ENCODE results near the gene RBM39. TPM values are rescaled to one million over a fixed set of nuclear protein-coding genes. Genes with fewer than 3 reads are reported as not detected.

RBM39 gene
- 319 and 352 TPM in 2 replicates for total RNA-seq

DNA sequence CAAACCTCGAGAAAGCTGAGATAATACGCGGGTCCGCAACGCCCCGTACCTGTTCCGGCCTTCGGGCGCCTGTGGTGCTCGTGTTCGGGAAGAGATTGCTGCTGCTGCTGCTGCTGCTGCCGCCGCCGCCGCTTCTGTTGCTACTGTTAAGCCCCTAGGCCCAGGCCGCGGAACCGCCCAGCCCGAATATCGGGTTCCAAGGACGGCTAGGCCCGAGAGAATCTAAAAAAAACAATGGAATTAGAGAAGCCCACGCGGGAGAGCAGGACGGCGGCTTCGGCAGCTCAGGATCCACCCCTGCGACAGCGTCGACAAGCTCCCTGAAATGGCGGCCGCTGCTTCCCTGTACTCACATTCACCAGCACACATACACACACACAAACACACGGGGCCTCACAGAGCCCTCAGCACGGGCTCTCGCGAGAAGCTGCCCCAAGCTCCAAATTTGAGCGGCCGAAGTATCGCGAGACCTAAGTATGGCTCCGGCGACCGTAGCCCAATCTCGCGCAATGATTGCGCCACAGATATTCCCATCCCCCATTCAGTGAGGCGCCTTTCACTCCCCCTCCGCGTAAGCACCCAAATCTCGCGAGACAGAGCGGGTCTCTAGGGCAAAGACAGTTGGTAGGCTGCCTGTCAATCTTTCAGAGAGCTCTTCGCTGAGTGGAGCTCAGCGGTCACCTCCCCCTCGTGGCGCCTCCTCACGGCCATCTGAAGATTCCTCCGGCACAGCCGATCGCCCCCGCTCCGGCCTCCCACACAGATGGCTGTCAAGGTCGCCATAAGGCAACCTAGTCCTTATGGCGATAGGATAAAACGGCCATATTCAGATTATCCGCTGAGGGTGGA is at the start of gene RBM39:
Gene RBM39 (minus strand): TSS at position 369 of the 849 bp plus-strand sequence. CDS start 1,386 bp downstream, outside the sequence.

DNA sequence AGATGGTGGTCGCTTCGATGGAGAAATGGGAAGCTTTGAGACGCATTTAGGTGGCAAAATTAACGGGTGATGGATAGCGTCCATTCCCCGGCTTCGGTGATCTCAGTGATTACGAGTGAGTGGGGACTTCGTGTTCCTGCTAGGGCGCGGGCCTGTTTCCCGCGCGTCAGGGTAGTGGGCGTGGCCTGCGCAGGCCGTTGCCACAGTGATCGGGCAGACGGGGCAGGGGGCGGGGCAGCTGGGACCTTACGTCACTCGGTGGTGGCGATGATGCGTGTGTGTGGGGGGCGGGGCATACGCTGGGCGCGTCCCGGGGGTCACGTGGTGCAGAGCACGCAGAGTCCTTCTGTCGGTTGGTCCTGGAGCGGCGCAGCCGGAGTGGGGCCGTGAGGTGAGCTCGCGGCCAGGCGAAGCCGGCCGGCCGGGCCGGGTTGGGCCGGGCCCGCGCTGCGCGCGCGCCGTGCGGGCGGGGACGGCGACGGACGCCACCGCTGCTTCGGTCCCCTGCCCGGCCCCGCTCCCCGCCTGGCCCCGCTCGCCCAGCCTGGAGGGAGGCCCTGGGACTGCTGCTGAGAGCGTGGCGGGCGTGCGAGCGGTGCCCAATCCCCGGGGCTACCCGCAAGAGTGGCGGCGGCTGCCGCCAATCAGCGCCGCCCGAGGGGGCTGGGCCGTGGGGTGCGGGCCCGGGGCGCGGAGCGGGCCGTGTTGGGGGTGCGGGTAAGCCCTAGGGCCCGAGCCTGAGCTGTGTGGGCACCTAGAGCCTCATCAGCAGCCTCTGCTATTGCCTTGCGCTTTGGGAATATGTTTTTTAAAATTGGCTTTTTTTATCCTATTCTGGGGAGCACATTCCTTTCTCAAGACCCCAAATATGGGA is 29.9 kb upstream of the RBM39 start, which contains the start of gene PHF20:
Gene PHF20 (plus strand): TSS at position 327 of the 874 bp plus-strand sequence. CDS start 29,508 bp downstream, outside the sequence.

GRCh38 chr20:35699127-35699956 is 42.7 kb downstream of the RBM39 start, which contains the start of the genes NFS1 and ROMO1:
Gene NFS1 (minus strand): TSS chr20:35699352. CDS start chr20:35699288, 64 bp downstream.
Gene ROMO1 (plus strand): TSS chr20:35699405. CDS start chr20:35699633, 228 bp downstream.

DNA sequence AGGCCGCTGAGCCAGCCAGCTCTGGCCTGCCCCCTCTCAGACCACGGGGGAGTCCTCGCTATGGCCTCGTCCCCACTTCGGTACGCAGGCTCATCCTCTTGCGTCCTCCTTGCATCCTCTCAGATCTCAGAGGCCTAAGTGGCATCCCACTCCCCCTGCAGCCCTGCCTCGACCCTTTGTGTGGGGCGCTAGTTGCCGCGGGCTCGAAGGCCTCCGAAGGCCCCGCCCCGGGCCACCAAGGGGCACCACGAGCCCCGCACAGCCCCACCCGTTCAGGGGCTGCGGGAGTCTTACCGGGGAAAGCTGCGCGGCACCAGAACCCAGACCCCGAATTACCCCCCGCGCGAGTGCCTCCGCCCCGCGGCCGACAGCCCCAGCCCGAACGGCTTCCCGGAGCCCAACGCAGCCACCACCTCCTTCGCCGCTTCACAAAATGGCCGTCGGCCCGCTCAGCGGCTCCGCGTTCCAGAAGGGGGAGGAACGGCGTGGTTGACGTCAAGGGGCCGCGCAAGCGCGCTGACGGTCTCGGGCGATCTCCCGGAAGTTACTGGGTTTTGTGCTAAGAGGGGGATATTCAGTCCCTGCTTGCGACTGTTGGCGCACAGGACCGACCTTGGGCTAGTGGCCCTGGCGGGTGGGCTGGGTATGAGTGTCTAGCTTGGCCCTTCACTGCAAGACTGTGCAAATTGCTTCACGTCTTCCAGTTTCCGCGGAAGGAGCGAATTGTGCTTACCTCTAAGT is 77.4 kb downstream of the RBM39 start, which contains the start of the genes CPNE1 and RBM12:
Gene CPNE1 (minus strand): TSS at position 435 of the 741 bp plus-strand sequence. CDS start 31,977 bp downstream, outside the sequence.
Gene RBM12 (minus strand): TSS at position 435 of the 741 bp plus-strand sequence. CDS start 9,578 bp downstream, outside the sequence.

Other genes with a start within 250 kb of the RBM39 start
- gene C20orf173, start 212.6 kb downstream of the RBM39 start, total RNA-seq, result not detected in 2 replicates
- gene ERGIC3, start 200.2 kb downstream of the RBM39 start, total RNA-seq, result 444 and 536 TPM in 2 replicates
- 11.9 and 22.0 TPM in 2 replicates for gene SPAG4, start 126.4 kb downstream of the RBM39 start, total RNA-seq
- 147 and 199 TPM in 2 replicates for gene CPNE1, start 77.4 kb downstream of the RBM39 start, total RNA-seq
- gene RBM12, start 77.4 kb downstream of the RBM39 start, total RNA-seq, result 25.5 and 38.6 TPM in 2 replicates
- gene NFS1, start 42.9 kb downstream of the RBM39 start, total RNA-seq, result 19.1 and 25.7 TPM in 2 replicates
- 352 and 507 TPM in 2 replicates for gene ROMO1, start 42.9 kb downstream of the RBM39 start, total RNA-seq
- 18.8 and 21.4 TPM in 2 replicates for gene PHF20, start 29.8 kb upstream of the RBM39 start, total RNA-seq
- gene SCAND1, start 212.2 kb upstream of the RBM39 start, total RNA-seq, result 57.7 and 58.3 TPM in 2 replicates
- 1.6 and 1.7 TPM in 2 replicates for gene CNBD2, start 226.3 kb upstream of the RBM39 start, total RNA-seq

All from smooth muscle cell of bladder (primary cell).